Endodermal cell (in vitro differentiated cells): ENCODE results near the gene RRAGC. TPM values are rescaled to one million over a fixed set of nuclear protein-coding genes. Genes with fewer than 3 reads are reported as not detected.

Experiments used
- DNase-seq: peaks from one replicate; pipeline ENCODE4 v3.0.0-alpha.2; 2017
- H3K27ac ChIP-seq: 2 replicates; pipeline ENCODE4 v1.5.1; 2013; ENCODE audit warnings: mild to moderate bottlenecking, low read depth, low read length, moderate library complexity
- H3K27me3 ChIP-seq: 2 replicates; pipeline ENCODE4 v1.6.1; 2013; ENCODE audit warnings: mild to moderate bottlenecking, low read length, moderate library complexity; ENCODE audit not compliant: insufficient read depth, control insufficient read depth, poor library complexity, severe bottlenecking
- H3K36me3 ChIP-seq: 2 replicates; pipeline ENCODE4 v1.7.0; 2013; ENCODE audit warnings: mild to moderate bottlenecking, low read length, moderate library complexity; ENCODE audit not compliant: control insufficient read depth, insufficient read depth
- H3K4me1 ChIP-seq: one replicate; pipeline ENCODE4 v1.7.0; 2013; ENCODE audit warnings: low read length; ENCODE audit not compliant: control insufficient read depth, insufficient read depth
- H3K4me3 ChIP-seq: 2 replicates; pipeline ENCODE4 v1.5.1; 2013; ENCODE audit warnings: mild to moderate bottlenecking, low read length, moderate library complexity
- H3K9ac ChIP-seq: 2 replicates; pipeline ENCODE4 v1.6.1; 2013; ENCODE audit warnings: mild to moderate bottlenecking, low read length, moderate library complexity; ENCODE audit not compliant: poor library complexity, severe bottlenecking; ENCODE audit errors: extremely low read depth
- H3K9me3 ChIP-seq: 2 replicates; pipeline ENCODE4 v1.6.1; 2013; ENCODE audit warnings: mild to moderate bottlenecking, low read length, moderate library complexity; ENCODE audit not compliant: control insufficient read depth
- H3K27ac Mint-ChIP-seq: 2 replicates; pipeline ENCODE4 v1.8.0; 2020; ENCODE audit warnings: mixed read lengths
- H3K27me3 Mint-ChIP-seq: 2 replicates; pipeline ENCODE4 v1.8.0; 2021; ENCODE audit warnings: mild to moderate bottlenecking, mixed read lengths; ENCODE audit not compliant: insufficient read depth
- H3K36me3 Mint-ChIP-seq: 2 replicates; pipeline ENCODE4 v1.8.0; 2020; ENCODE audit warnings: low read depth, mixed read lengths
- H3K4me1 Mint-ChIP-seq: 2 replicates; pipeline ENCODE4 v1.8.0; 2020; ENCODE audit warnings: mixed read lengths
- H3K4me3 Mint-ChIP-seq: 2 replicates; pipeline ENCODE4 v1.8.0; 2020; ENCODE audit warnings: mild to moderate bottlenecking, moderate library complexity, mixed read lengths
- H3K9me3 Mint-ChIP-seq: 2 replicates; pipeline ENCODE4 v1.8.0; 2020; ENCODE audit warnings: mild to moderate bottlenecking, mixed read lengths
- CTCF ChIP-seq: fragments of 200-600 bp; sonication (generic); conservative IDR thresholded peaks from 2 replicates; pipeline ENCODE4 v1.5.0; 2021; ENCODE audit warnings: antibody characterized with exemption, mild to moderate bottlenecking
- WGBS, 2 experiments: methylation state at CpG; one replicate each; pipeline versions ENCODE4 v1.1.5 to v1.1.7; 2013; ENCODE audit warnings: missing lambda C conversion rate in 2 of 2, mixed read lengths in 1 of 2; ENCODE audit not compliant: insufficient coverage in 1 of 2, insufficient read length in 1 of 2; 5-methylcytosine and 5-hydroxymethylcytosine counted together
- long read RNA-seq, 4 experiments: library from polyadenylated mRNA in 2 of 4; library from RNA in 1 of 4; library from capped mRNA in 1 of 4; stranded (forward) in 3 of 4; unstranded in 1 of 4; transcript quantifications; one replicate each; pipeline ENCODE4 v2.0.0, GENCODE V29; 2020 to 2021; ENCODE audit warnings: inconsistent platforms in 1 of 4
- polyA plus RNA-seq, 2 experiments: library from polyadenylated mRNA; stranded (reverse); fragments of 50-300 nt; gene quantifications; one replicate each; pipeline ENCODE4 v1.2.3, GENCODE V29; 2013
- total RNA-seq, 2 donors: library from RNA; stranded (reverse); fragmentation: NEBNext Ultra II Directional in 1 of 2; extraction: Animal tissue kit (Norgen Biotek cat#: 25700) in 1 of 2; gene quantifications; 2 replicates in 1 of 2; 3 replicates in 1 of 2; pipeline ENCODE4 v1.2.1, GENCODE V29; 2021

RRAGC gene, protein sequence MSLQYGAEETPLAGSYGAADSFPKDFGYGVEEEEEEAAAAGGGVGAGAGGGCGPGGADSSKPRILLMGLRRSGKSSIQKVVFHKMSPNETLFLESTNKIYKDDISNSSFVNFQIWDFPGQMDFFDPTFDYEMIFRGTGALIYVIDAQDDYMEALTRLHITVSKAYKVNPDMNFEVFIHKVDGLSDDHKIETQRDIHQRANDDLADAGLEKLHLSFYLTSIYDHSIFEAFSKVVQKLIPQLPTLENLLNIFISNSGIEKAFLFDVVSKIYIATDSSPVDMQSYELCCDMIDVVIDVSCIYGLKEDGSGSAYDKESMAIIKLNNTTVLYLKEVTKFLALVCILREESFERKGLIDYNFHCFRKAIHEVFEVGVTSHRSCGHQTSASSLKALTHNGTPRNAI
- 10 to 100 TPM; 23.0 to 33.2 TPM for total RNA-seq
- polyA plus RNA-seq (2013, experiment 1 of 2): 21.5 TPM
- polyA plus RNA-seq (2013, experiment 2 of 2): 22.5 TPM
- long read RNA-seq, experiment 1, transcript RRAGC-201 (7 exons, 2,732 nt): major isoform, 7 of 13 reads
- long read RNA-seq, experiment 1, partial matches to known transcripts: 0 of 13 reads
- long read RNA-seq, experiment 1, other reads (novel, unspliced or antisense): 5 of 13 reads
- long read RNA-seq, experiment 2, transcript RRAGC-201 (7 exons, 2,732 nt): major isoform, 97 of 100 reads
- long read RNA-seq, experiment 2, partial matches to known transcripts: 0 of 100 reads
- long read RNA-seq, experiment 2, other reads (novel, unspliced or antisense): 1 of 100 reads
- long read RNA-seq, experiment 3, partial matches to known transcripts: 0 of 7 reads
- long read RNA-seq, experiment 3, other reads (novel, unspliced or antisense): 4 of 7 reads
- long read RNA-seq, experiment 4, transcript RRAGC-201 (7 exons, 2,732 nt): major isoform, 43 of 44 reads
- long read RNA-seq, experiment 4, partial matches to known transcripts: 0 of 44 reads
- long read RNA-seq, experiment 4, other reads (novel, unspliced or antisense): 0 of 44 reads

- H3K27ac ChIP-seq: no peak within 1 kb of the TSS
- WGBS, 2 experiments: 0 to 2% methylated on average over 31 to 70 of the region's 70 CpGs
- H3K36me3 Mint-ChIP-seq: peaks cover 16% of the 10 kb centered on the region
Observed at GRCh38 chr1:38859561-38860453, at the start of gene RRAGC. Gene RRAGC (minus strand): TSS chr1:38859772. CDS start chr1:38859646, 126 bp downstream.

GRCh38 chr1:38908821-38909220, 49.2 kb upstream of the RRAGC start:
- no peak overlapping the region for H3K27ac Mint-ChIP-seq
- peaks cover 14% of the 10 kb centered on the region for H3K9me3 ChIP-seq
- H3K4me1 Mint-ChIP-seq: no peaks in the 10 kb centered on the region
- H3K9ac ChIP-seq: no peak overlapping the region
- no peaks in the 10 kb centered on the region for H3K27me3 ChIP-seq
- no peak overlapping the region for H3K27ac ChIP-seq
- DNase-seq: no peak
- WGBS, 2 experiments: 90 to 95% methylated on average over 3 to 13 of the region's 13 CpGs
- peaks cover 13% of the 10 kb centered on the region for H3K9me3 Mint-ChIP-seq
- no peaks in the 10 kb centered on the region for H3K36me3 ChIP-seq
- H3K4me3 ChIP-seq: no peak overlapping the region
- TF ChIP-seq CTCF: no peak
- H3K27me3 Mint-ChIP-seq: peaks cover under 1% of the 10 kb centered on the region
- no peak overlapping the region for H3K4me3 Mint-ChIP-seq
- H3K4me1 ChIP-seq: no peaks in the 10 kb centered on the region
- peaks cover 2% of the 10 kb centered on the region for H3K36me3 Mint-ChIP-seq

More at GRCh38 chr1:38859561-38860453, at the start of gene RRAGC:
- H3K27ac Mint-ChIP-seq: peak within 1 kb of the TSS; percentile 86
- no peaks in the 10 kb centered on the region for H3K27me3 Mint-ChIP-seq
- no peak for TF ChIP-seq CTCF
- Histone ChIP-seq H3K27me3 (no peaks in the 10 kb centered on the region), H3K36me3 (peaks cover 34% of the 10 kb centered on the region), H3K4me3 (peak within 1 kb of the TSS; percentile 94), H3K4me1 (peaks cover 7% of the 10 kb centered on the region), H3K9me3 (no peaks in the 10 kb centered on the region), H3K9ac (peak within 1 kb of the TSS; percentile 60)
- peak; percentile 100 for DNase-seq
- H3K4me1 Mint-ChIP-seq: peaks cover 19% of the 10 kb centered on the region
- H3K4me3 Mint-ChIP-seq: peak within 1 kb of the TSS; percentile 74
- no peaks in the 10 kb centered on the region for H3K9me3 Mint-ChIP-seq
